ENCODE measurements around the gene FMOD.
A peak's percentile ranks its signal among the peaks of the same experiment; 100 is the strongest.

FMOD gene

DNA sequence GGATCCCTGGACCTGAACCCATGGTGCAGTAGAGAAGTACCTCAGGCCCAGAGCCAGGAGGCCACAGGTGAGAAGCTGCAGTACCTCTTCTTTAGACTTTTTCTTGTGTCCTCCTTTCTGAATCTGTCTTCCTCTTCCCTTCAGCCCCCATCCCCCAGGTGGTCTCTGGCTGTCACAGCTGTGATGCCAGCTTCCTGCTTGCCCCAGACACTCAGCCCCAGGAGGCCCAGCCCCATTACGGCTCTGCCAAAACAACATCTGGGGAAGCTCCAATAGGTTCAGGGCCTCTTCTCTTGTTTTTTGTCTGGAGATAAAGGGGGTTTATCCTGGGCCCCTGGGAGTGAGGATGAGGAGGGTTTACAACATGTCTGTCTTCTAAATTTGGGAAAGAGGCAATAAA lies 55.1 kb downstream of the FMOD start:
- peaks cover 44% of the 10 kb centered on the region for H3K4me1 Mint-ChIP-seq
- no peak overlapping the region for H3K4me3 Mint-ChIP-seq
- no peak for DNase-seq (ENCODE audit: low spot score in 2 of 2)
- no peak for ATAC-seq (replicated peaks; ENCODE audit: extremely low read depth, poor library complexity, severe bottlenecking)
- peaks cover 13% of the 10 kb centered on the region for H3K36me3 Mint-ChIP-seq (ENCODE audit: insufficient read depth)
- peak overlapping the region; percentile 49 for H3K27ac Mint-ChIP-seq (ENCODE audit: low read depth)
- no peaks in the 10 kb centered on the region for H3K9me3 Mint-ChIP-seq
- no peaks in the 10 kb centered on the region for H3K27me3 Mint-ChIP-seq

DNA sequence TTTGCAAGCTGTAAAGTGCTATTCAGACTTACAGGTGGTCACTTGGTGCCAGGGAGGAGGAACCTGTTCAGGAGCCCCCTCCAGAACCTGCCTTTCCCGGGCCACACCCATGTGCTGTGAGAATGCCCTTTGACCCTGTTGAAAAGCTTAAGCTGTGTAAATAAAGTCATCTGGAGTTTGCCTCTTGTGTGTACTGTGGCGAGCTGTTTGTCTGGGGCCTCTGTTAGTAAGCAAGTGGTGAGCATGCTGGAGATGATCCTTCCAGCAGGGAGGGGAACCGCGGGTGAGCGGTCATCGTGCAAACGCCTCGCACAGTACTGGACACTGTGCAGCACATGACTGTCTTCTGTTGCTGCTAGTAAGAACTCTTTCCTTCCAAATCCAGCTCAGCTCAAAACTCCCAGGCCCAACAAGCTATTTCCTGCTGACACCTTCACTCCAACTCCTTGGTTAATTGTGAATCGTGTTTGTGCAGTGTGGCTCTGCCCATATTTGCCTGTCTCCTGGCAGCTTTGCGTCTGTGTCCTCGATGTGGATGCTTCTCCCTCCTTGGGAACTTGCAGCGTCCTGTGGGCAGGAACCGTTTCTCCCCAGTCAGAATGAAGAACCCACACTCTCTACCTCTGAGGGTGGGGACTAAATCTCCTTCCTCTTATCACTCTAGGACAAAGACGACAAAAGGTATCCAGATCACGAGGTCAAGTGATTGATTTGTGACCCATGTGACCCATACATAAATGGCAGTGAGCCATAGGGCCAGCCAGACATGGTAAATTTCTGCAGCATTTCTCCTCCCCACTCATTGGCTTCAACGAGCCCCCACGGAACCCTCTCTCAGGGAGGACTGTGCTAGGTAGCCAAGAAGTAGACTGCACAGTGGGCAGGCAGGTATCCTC lies 59.5 kb downstream of the FMOD start:
- ATAC-seq (replicated peaks; ENCODE audit: extremely low read depth, poor library complexity, severe bottlenecking) (no peak), DNase-seq (ENCODE audit: low spot score in 2 of 2) (no peak)
- no peaks in the 10 kb centered on the region for H3K9me3 Mint-ChIP-seq
- H3K27me3 Mint-ChIP-seq: no peaks in the 10 kb centered on the region
- peaks cover 75% of the 10 kb centered on the region for H3K4me1 Mint-ChIP-seq
- H3K27ac Mint-ChIP-seq (ENCODE audit: low read depth): peak overlapping the region; percentile 98
- H3K4me3 Mint-ChIP-seq: peak overlapping the region; percentile 73
- H3K36me3 Mint-ChIP-seq (ENCODE audit: insufficient read depth): peaks cover 45% of the 10 kb centered on the region
